ENCODE data around the gene SETBP1. TPM values are rescaled to one million over a fixed set of nuclear protein-coding genes. Genes with fewer than 3 reads are reported as not detected.

The SETBP1 gene
- total and polyA plus RNA-seq, 2 of the 13 experiments (the other 11 are each of a cell fraction or from before 2014, with no cell fraction given): 0.18 to 0.65 TPM

DNA sequence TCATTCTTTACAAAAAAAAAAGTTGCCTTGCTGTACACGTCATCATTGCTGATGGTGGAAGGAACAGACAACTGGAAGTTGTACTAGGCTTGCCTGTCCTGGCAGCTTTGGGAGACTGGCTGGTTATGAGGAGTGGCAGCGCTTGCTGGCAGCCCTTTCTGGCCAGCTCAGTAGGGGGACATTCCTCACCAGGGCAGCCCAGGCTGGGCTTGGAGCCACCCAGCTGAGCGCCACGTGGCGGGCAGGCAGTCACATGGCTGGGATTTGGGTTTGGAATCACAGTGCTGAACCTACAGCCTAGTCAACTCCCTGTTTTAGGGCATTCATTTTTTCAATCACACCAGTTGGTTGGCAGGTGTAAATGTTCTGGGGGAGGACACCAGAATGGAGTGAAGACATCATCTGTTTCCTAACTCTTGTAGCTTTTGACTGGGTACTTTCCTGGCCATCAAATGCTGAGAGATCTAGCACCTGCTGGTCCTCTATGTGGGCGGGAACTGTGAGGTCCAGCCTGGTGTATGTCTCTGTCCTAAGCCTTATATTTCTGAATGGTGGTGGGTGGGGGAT is 139.3 kb downstream of the SETBP1 start:
- H3K9me3 ChIP-seq (ENCODE audit: low read length): no peaks in the 10 kb centered on the region
- FAIRE-seq (no peak), ATAC-seq (no peak), DNase-seq (ENCODE audit: low spot score) (no peak)
- no peaks in the 10 kb centered on the region for H4K20me1 ChIP-seq (ENCODE audit: insufficient read depth, low read length)
- BruUV-seq (replicated peaks): no TSS peak
- in situ Hi-C loops (cut with HindIII; ENCODE audit: extremely low pct_ligation_motif_present, low pct_unique_long_range_greater_than_20kb): no loop called here
- WGBS (ENCODE audit: low lambda C conversion rate): 42% methylated on average over 2 of the region's 6 CpGs
- H3K36me3 ChIP-seq (replicated peaks in 1 of 2; ENCODE audit: control insufficient read depth in 1 of 2, insufficient read depth in 2 of 2, low read length in 2 of 2): no peaks in the 10 kb centered on the region
- H3K9ac ChIP-seq (ENCODE audit: insufficient read depth, low read depth, low read length): no peak overlapping the region
- H3K4me2 ChIP-seq (ENCODE audit: low read depth, low read length): no peak overlapping the region
- no peaks in the 10 kb centered on the region for H3K79me2 ChIP-seq (ENCODE audit: insufficient read depth, low read length)
- H3K4me3 ChIP-seq (replicated peaks in 1 of 3; ENCODE audit: insufficient read depth in 1 of 3, low read depth in 2 of 3, low read length in 3 of 3): no peak overlapping the region
- no peaks in the 10 kb centered on the region for H3K27me3 ChIP-seq (ENCODE audit: control insufficient read depth in 1 of 2, insufficient read depth in 2 of 2, low read length in 2 of 2)
- no peak overlapping the region for H2AFZ ChIP-seq (ENCODE audit: low read length)
- no peak overlapping the region for H3K27ac ChIP-seq (ENCODE audit: extremely low read length, insufficient read depth, low read length)
- ChIA-PET POLR2A (no interaction called here), CTCF (ENCODE audit: low intra/inter-chr PET ratio, low total read pairs) (no interaction called here)
- intact Hi-C loops (cut with micrococcal nuclease; ENCODE audit: unreplicated experiment): no loop called here
- TF ChIP-seq SOX5 (CRISPR knock-in tag; IDR thresholded peaks at IDR 0.05; ENCODE audit: borderline replicate concordance) (no peak), ZNF260 (CRISPR knock-in tag; IDR thresholded peaks at IDR 0.05; ENCODE audit: borderline replicate concordance, low read depth) (no peak), ZNF619 (CRISPR knock-in tag; IDR thresholded peaks at IDR 0.05) (no peak), SMC3 (IDR thresholded peaks at IDR 0.05; ENCODE audit: low read length) (no peak), JARID2 (CRISPR knock-in tag; IDR thresholded peaks at IDR 0.05; ENCODE audit: insufficient replicate concordance) (no peak), KDM5A (IDR thresholded peaks at IDR 0.05; ENCODE audit: borderline replicate concordance, low read length) (no peak), ZNF337 (CRISPR knock-in tag; IDR thresholded peaks at IDR 0.05; ENCODE audit: borderline replicate concordance, low read depth) (no peak), ZNF263 (CRISPR knock-in tag; IDR thresholded peaks at IDR 0.05) (no peak), ZNF251 (CRISPR knock-in tag; IDR thresholded peaks at IDR 0.05) (no peak), RARG (CRISPR knock-in tag; IDR thresholded peaks at IDR 0.05; ENCODE audit: low read depth) (no peak), CREB1 (IDR thresholded peaks at IDR 0.05) (peak; percentile 71), CREB1 (CRISPR knock-in tag; IDR thresholded peaks at IDR 0.05) (no peak), ZNF550 (CRISPR knock-in tag; IDR thresholded peaks at IDR 0.05; ENCODE audit: borderline replicate concordance) (no peak), SRSF1 (optimal IDR thresholded peaks at IDR 0.05; ENCODE audit: low read depth, low read length) (no peak)
- TF ChIP-seq, protein P1, sequence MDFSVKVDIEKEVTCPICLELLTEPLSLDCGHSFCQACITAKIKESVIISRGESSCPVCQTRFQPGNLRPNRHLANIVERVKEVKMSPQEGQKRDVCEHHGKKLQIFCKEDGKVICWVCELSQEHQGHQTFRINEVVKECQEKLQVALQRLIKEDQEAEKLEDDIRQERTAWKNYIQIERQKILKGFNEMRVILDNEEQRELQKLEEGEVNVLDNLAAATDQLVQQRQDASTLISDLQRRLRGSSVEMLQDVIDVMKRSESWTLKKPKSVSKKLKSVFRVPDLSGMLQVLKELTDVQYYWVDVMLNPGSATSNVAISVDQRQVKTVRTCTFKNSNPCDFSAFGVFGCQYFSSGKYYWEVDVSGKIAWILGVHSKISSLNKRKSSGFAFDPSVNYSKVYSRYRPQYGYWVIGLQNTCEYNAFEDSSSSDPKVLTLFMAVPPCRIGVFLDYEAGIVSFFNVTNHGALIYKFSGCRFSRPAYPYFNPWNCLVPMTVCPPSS (IDR thresholded peaks at IDR 0.05): no peak
- TF ChIP-seq, protein P2, sequence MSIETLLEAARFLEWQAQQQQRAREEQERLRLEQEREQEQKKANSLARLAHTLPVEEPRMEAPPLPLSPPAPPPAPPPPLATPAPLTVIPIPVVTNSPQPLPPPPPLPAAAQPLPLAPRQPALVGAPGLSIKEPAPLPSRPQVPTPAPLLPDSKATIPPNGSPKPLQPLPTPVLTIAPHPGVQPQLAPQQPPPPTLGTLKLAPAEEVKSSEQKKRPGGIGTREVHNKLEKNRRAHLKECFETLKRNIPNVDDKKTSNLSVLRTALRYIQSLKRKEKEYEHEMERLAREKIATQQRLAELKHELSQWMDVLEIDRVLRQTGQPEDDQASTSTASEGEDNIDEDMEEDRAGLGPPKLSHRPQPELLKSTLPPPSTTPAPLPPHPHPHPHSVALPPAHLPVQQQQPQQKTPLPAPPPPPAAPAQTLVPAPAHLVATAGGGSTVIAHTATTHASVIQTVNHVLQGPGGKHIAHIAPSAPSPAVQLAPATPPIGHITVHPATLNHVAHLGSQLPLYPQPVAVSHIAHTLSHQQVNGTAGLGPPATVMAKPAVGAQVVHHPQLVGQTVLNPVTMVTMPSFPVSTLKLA (IDR thresholded peaks at IDR 0.05): 0 out of 2 replicates have a peak, but pooled peaks have one; percentile 13
- TF ChIP-seq, protein P3, sequence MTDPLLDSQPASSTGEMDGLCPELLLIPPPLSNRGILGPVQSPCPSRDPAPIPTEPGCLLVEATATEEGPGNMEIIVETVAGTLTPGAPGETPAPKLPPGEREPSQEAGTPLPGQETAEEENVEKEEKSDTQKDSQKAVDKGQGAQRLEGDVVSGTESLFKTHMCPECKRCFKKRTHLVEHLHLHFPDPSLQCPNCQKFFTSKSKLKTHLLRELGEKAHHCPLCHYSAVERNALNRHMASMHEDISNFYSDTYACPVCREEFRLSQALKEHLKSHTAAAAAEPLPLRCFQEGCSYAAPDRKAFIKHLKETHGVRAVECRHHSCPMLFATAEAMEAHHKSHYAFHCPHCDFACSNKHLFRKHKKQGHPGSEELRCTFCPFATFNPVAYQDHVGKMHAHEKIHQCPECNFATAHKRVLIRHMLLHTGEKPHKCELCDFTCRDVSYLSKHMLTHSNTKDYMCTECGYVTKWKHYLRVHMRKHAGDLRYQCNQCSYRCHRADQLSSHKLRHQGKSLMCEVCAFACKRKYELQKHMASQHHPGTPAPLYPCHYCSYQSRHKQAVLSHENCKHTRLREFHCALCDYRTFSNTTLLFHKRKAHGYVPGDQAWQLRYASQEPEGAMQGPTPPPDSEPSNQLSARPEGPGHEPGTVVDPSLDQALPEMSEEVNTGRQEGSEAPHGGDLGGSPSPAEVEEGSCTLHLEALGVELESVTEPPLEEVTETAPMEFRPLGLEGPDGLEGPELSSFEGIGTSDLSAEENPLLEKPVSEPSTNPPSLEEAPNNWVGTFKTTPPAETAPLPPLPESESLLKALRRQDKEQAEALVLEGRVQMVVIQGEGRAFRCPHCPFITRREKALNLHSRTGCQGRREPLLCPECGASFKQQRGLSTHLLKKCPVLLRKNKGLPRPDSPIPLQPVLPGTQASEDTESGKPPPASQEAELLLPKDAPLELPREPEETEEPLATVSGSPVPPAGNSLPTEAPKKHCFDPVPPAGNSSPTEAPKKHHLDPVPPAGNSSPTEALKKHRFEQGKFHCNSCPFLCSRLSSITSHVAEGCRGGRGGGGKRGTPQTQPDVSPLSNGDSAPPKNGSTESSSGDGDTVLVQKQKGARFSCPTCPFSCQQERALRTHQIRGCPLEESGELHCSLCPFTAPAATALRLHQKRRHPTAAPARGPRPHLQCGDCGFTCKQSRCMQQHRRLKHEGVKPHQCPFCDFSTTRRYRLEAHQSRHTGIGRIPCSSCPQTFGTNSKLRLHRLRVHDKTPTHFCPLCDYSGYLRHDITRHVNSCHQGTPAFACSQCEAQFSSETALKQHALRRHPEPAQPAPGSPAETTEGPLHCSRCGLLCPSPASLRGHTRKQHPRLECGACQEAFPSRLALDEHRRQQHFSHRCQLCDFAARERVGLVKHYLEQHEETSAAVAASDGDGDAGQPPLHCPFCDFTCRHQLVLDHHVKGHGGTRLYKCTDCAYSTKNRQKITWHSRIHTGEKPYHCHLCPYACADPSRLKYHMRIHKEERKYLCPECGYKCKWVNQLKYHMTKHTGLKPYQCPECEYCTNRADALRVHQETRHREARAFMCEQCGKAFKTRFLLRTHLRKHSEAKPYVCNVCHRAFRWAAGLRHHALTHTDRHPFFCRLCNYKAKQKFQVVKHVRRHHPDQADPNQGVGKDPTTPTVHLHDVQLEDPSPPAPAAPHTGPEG (CRISPR knock-in tag; IDR thresholded peaks at IDR 0.05): no peak
- no peaks in the 10 kb centered on the region for H3K4me1 ChIP-seq (ENCODE audit: insufficient read depth, low read length)
